DOHH2 (cell line): ENCODE measurements around the gene GFER.
A peak's percentile ranks its signal among the peaks of the same experiment; 100 is the strongest.

Experiments
- H3F3A ChIP-seq: fragments of 200-600 bp; sonication (generic), shearing (Covaris generic); 2 replicates; pipeline ENCODE4 v1.6.0; 2016; ENCODE audit warnings: antibody characterized with exemption, mild to moderate bottlenecking; ENCODE audit not compliant: control insufficient read depth, insufficient read depth
- H3K27ac ChIP-seq: fragments of 200-600 bp; sonication (generic); 2 replicates; pipeline ENCODE4 v1.5.1; 2014; ENCODE audit warnings: low read depth, mild to moderate bottlenecking, low read length, moderate library complexity
- H3K27me3 ChIP-seq: fragments of 200-600 bp; sonication (generic); 2 replicates; pipeline ENCODE4 v1.6.1; 2014; ENCODE audit warnings: mild to moderate bottlenecking, low read length, mixed read lengths; ENCODE audit not compliant: control insufficient read depth
- H3K36me3 ChIP-seq: fragments of 200-600 bp; sonication (generic); 2 replicates; pipeline ENCODE4 v1.6.1; 2014; ENCODE audit warnings: mild to moderate bottlenecking, low read length, moderate library complexity, mixed read lengths; ENCODE audit not compliant: control insufficient read depth
- H3K4me1 ChIP-seq: fragments of 200-600 bp; sonication (generic); 2 replicates; pipeline ENCODE4 v1.6.1; 2014; ENCODE audit warnings: mild to moderate bottlenecking, low read length, mixed read lengths; ENCODE audit not compliant: control insufficient read depth
- H3K4me2 ChIP-seq: fragments of 200-600 bp; sonication (generic); 2 replicates; pipeline ENCODE4 v1.6.0; 2014; ENCODE audit warnings: mild to moderate bottlenecking, low read length, moderate library complexity
- H3K4me3 ChIP-seq: fragments of 200-600 bp; sonication (generic); 2 replicates; pipeline ENCODE4 v1.5.1; 2014; ENCODE audit warnings: mild to moderate bottlenecking, low read length, mixed read lengths
- H3K79me2 ChIP-seq: fragments of 200-600 bp; sonication (generic); 2 replicates; pipeline ENCODE4 v1.6.1; 2014; ENCODE audit warnings: mild to moderate bottlenecking, low read length, mixed read lengths; ENCODE audit not compliant: control insufficient read depth
- H3K9me2 ChIP-seq: fragments of 200-600 bp; sonication (generic); replicated peaks from 2 replicates; pipeline ENCODE4 v1.6.1; 2014; ENCODE audit warnings: mild to moderate bottlenecking, low read length, mixed read lengths; ENCODE audit not compliant: control insufficient read depth
- H3K9me3 ChIP-seq: fragments of 200-600 bp; sonication (generic); 2 replicates; pipeline ENCODE4 v1.6.1; 2014; ENCODE audit warnings: antibody characterized with exemption, low read length, mixed read lengths; ENCODE audit not compliant: control insufficient read depth, insufficient read depth
- H4K20me1 ChIP-seq: fragments of 200-600 bp; sonication (generic); 2 replicates; pipeline ENCODE4 v1.6.0; 2014; ENCODE audit warnings: low read depth, mild to moderate bottlenecking, antibody characterized with exemption, low read length, moderate library complexity; ENCODE audit not compliant: control insufficient read depth, insufficient read depth
- EZH2phosphoT487 ChIP-seq: fragments of 200-600 bp; sonication (generic); IDR thresholded peaks from 2 replicates; pipeline ENCODE4 v1.6.1; 2017; ENCODE audit warnings: borderline replicate concordance, mild to moderate bottlenecking, antibody characterized with exemption, low read length, moderate library complexity, mixed read lengths
- TF ChIP-seq, protein P1 (sequence below): fragments of 200-600 bp; sonication (generic); IDR thresholded peaks from one replicate; pipeline ENCODE4 v1.5.1; 2014; ENCODE audit warnings: antibody characterized with exemption, mild to moderate bottlenecking, low read depth, low read length; ENCODE audit not compliant: poor library complexity, severe bottlenecking

GFER gene

DNA sequence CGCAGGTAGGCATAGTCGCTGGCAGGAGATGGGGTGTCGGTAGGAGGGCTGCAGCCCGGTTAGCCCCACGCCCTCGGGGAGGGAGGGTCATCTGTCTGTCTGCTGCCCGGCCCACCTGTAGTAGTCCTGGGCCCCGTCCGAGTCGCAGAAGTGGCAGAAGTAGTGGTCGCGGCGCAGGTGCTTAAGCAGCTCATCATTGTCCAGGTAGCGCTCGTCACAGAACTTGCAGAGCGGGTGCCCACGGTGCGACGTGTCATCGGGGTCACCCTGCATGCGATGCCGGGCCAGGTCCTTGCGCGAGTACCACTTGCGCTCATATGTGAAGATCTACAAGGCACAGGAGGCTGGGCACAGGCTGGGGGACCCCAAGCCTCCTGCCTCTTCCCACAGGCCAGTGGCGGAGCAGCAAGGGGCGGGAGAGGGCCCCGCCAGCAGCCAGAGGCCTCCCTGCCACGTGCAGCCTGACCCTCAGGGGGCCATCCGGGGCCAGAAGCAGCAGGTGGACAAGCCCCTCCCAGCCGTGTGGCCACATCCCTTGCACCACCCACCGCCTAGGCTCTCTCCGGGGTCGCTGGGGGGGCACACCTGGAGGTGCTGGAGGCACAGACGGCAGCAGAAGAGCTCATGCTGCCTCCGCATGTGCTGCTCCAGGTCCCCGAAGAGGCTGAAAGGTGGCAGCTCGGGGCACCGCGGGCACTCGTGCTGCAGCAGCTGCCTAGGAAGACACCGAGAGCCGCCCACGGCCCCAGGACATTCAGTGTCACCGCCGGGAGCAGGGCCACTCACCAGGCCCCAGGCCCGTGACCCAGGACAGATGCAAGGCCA, 18.6 kb downstream of the GFER start:
- Histone ChIP-seq H3K4me3 (no peak overlapping the region), H3K4me2 (no peak overlapping the region), H3K27me3 (no peaks in the 10 kb centered on the region), H3K27ac (no peak overlapping the region), H3K9me2 (no peaks in the 10 kb centered on the region), H3F3A (no peaks in the 10 kb centered on the region), H4K20me1 (peaks cover 27% of the 10 kb centered on the region), H3K9me3 (no peaks in the 10 kb centered on the region), H3K79me2 (peaks cover 62% of the 10 kb centered on the region), H3K36me3 (peaks cover 93% of the 10 kb centered on the region), H3K4me1 (peaks cover 33% of the 10 kb centered on the region)
- TF ChIP-seq EZH2phosphoT487: no peak
- TF ChIP-seq, protein P1, sequence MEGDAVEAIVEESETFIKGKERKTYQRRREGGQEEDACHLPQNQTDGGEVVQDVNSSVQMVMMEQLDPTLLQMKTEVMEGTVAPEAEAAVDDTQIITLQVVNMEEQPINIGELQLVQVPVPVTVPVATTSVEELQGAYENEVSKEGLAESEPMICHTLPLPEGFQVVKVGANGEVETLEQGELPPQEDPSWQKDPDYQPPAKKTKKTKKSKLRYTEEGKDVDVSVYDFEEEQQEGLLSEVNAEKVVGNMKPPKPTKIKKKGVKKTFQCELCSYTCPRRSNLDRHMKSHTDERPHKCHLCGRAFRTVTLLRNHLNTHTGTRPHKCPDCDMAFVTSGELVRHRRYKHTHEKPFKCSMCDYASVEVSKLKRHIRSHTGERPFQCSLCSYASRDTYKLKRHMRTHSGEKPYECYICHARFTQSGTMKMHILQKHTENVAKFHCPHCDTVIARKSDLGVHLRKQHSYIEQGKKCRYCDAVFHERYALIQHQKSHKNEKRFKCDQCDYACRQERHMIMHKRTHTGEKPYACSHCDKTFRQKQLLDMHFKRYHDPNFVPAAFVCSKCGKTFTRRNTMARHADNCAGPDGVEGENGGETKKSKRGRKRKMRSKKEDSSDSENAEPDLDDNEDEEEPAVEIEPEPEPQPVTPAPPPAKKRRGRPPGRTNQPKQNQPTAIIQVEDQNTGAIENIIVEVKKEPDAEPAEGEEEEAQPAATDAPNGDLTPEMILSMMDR: no peak

DNA sequence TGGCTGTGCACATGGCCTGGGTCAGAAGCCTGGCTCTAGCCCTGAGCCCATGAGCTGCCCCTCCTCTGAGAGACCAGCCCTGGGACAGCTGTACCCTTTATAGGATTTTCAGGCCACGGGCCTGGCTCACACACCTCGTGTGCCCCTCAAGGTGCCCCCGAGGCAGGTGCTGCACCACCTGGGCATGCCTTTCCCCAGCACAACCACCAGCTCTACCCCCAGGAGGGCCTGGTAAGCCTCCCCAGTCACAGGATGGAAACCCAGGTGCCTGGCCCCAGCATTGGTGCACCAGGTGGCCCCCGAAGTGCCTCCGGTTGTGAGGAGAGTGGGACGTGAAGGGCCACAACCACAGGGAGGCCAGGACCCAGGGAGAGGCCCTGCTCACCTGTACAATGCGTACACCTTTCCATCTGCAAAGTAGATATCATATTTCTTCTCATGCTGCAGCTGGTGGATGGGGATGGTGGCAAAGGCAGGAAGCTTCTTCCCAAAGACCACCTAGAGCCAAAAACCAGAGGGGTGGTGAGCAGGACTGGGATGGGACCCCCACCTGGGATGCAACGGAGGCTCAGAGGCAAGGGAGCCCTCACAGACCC, 19.3 kb downstream of the GFER start:
- TF ChIP-seq EZH2phosphoT487: no peak
- TF ChIP-seq, protein P1: no peak
- Histone ChIP-seq H3K36me3 (peaks cover 93% of the 10 kb centered on the region), H3K4me2 (no peak overlapping the region), H3K4me1 (peaks cover 40% of the 10 kb centered on the region), H3K9me3 (no peaks in the 10 kb centered on the region), H3K27ac (no peak overlapping the region), H4K20me1 (peaks cover 34% of the 10 kb centered on the region), H3K9me2 (no peaks in the 10 kb centered on the region), H3K27me3 (no peaks in the 10 kb centered on the region), H3K79me2 (peaks cover 69% of the 10 kb centered on the region), H3F3A (no peaks in the 10 kb centered on the region), H3K4me3 (no peak overlapping the region)

DNA sequence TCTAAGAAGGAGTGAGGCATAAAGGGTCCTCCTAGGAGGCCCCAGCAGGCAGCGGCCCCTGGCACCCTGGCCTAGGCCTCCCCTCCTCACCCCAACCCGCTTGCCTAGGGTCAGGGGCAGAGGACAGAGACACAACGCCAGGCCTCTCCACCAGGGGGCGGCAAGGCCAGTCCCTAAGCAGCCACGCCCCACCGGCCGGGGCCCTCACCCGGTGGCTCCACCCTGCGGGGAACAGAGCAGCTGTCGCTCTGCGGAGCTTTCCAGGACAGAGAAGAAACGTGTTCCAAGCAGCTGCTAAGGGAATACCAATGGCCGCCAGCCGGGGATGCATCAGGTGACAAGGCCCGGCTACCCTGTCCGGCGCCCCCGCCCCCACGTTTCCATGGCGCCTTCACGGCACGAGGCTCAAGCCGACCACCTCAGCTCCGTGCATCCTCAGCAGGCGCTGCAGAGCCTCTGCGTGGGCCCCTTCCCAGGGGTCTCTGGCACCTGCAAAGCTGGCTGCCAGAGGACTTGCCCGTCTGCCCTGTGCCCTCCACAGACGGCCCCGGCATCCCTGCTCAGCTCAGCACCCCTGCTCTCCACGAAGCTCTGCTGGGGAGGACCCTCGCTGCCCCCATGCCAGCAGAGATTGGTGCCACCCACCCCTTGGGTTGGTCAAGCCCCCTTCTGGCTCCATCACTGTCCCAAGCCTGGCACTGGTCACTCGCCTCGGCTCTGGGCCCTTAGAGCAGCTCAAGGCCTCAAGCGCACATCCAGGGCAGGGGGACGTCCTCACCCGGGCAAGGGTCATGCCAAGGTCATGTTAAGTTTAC, 20.0 kb downstream of the GFER start:
- no peaks in the 10 kb centered on the region for H3K9me3 ChIP-seq
- no peaks in the 10 kb centered on the region for H3K9me2 ChIP-seq
- H3K27ac ChIP-seq: no peak overlapping the region
- H3K27me3 ChIP-seq: no peaks in the 10 kb centered on the region
- no peak overlapping the region for H3K4me3 ChIP-seq
- H3K79me2 ChIP-seq: peaks cover 76% of the 10 kb centered on the region
- peaks cover 43% of the 10 kb centered on the region for H3K4me1 ChIP-seq
- H4K20me1 ChIP-seq: peaks cover 38% of the 10 kb centered on the region
- peaks cover 93% of the 10 kb centered on the region for H3K36me3 ChIP-seq
- H3K4me2 ChIP-seq: peak overlapping the region; percentile 41
- TF ChIP-seq EZH2phosphoT487: no peak
- TF ChIP-seq, protein P1: peak; percentile 99
- no peaks in the 10 kb centered on the region for H3F3A ChIP-seq
